ENCODE data around the gene ABCA13.

ABCA13 gene

GRCh38 chr7:48402721-48403120 is 231.5 kb downstream of the ABCA13 start:
- TF ChIP-seq REST (IDR thresholded peaks at IDR 0.05; ENCODE audit: insufficient read depth in 1 of 2, low read depth in 2 of 2, low read length in 2 of 2) (no peak), FOXP2 (optimal IDR thresholded peaks at IDR 0.05; ENCODE audit: borderline replicate concordance, extremely low read depth, extremely low read length, insufficient read depth) (no peak), TAF1 (IDR thresholded peaks at IDR 0.05; ENCODE audit: borderline replicate concordance, insufficient read depth, low read length) (no peak), SIN3A (IDR thresholded peaks at IDR 0.05; ENCODE audit: borderline replicate concordance, insufficient read depth, low read length) (no peak), POLR2AphosphoS5 (IDR thresholded peaks at IDR 0.05; ENCODE audit: low read depth, low read length) (no peak)

GRCh38 chr7:48408731-48409130 is 237.5 kb downstream of the ABCA13 start:
- TF ChIP-seq POLR2AphosphoS5 (IDR thresholded peaks at IDR 0.05; ENCODE audit: low read depth, low read length) (no peak), REST (IDR thresholded peaks at IDR 0.05; ENCODE audit: insufficient read depth in 1 of 2, low read depth in 2 of 2, low read length in 2 of 2) (no peak), TAF1 (IDR thresholded peaks at IDR 0.05; ENCODE audit: borderline replicate concordance, insufficient read depth, low read length) (no peak), SIN3A (IDR thresholded peaks at IDR 0.05; ENCODE audit: borderline replicate concordance, insufficient read depth, low read length) (no peak), FOXP2 (optimal IDR thresholded peaks at IDR 0.05; ENCODE audit: borderline replicate concordance, extremely low read depth, extremely low read length, insufficient read depth) (no peak)

GRCh38 chr7:48411619-48412018 is 240.4 kb downstream of the ABCA13 start:
- TF ChIP-seq TAF1 (IDR thresholded peaks at IDR 0.05; ENCODE audit: borderline replicate concordance, insufficient read depth, low read length), result no peak
- TF ChIP-seq FOXP2 (optimal IDR thresholded peaks at IDR 0.05; ENCODE audit: borderline replicate concordance, extremely low read depth, extremely low read length, insufficient read depth), result no peak

GRCh38 chr7:48414011-48414732 is 242.9 kb downstream of the ABCA13 start:
- TF ChIP-seq REST (IDR thresholded peaks at IDR 0.05; ENCODE audit: insufficient read depth in 1 of 2, low read depth in 2 of 2, low read length in 2 of 2) (no peak), FOXP2 (optimal IDR thresholded peaks at IDR 0.05; ENCODE audit: borderline replicate concordance, extremely low read depth, extremely low read length, insufficient read depth) (no peak), TAF1 (IDR thresholded peaks at IDR 0.05; ENCODE audit: borderline replicate concordance, insufficient read depth, low read length) (no peak), SIN3A (IDR thresholded peaks at IDR 0.05; ENCODE audit: borderline replicate concordance, insufficient read depth, low read length) (no peak), POLR2AphosphoS5 (IDR thresholded peaks at IDR 0.05; ENCODE audit: low read depth, low read length) (no peak)

- TF ChIP-seq SIN3A (IDR thresholded peaks at IDR 0.05; ENCODE audit: borderline replicate concordance, insufficient read depth, low read length) (no peak), FOXP2 (optimal IDR thresholded peaks at IDR 0.05; ENCODE audit: borderline replicate concordance, extremely low read depth, extremely low read length, insufficient read depth) (no peak), TAF1 (IDR thresholded peaks at IDR 0.05; ENCODE audit: borderline replicate concordance, insufficient read depth, low read length) (no peak), POLR2AphosphoS5 (IDR thresholded peaks at IDR 0.05; ENCODE audit: low read depth, low read length) (no peak), REST (IDR thresholded peaks at IDR 0.05; ENCODE audit: insufficient read depth in 1 of 2, low read depth in 2 of 2, low read length in 2 of 2) (no peak)
These were observed 245.2 kb downstream of the ABCA13 start for GRCh38 chr7:48416327-48416908.
